DMS 273 (cell line): Measurements from ENCODE around the gene PSKH1.
"Not testable (repeated sequence)": the region's sequence is repeated elsewhere in the genome, so short reads cannot be mapped to it uniquely, and the experiment has no call there.

ENCODE experiments used
- DNase-seq: peaks from one replicate; lab custom pipeline; 2025; ENCODE audit not compliant: unreplicated experiment; lab: John Stamatoyannopoulos, UW

The PSKH1 gene

GRCh38 chr16:67957622-67958021 is 64.6 kb downstream of the PSKH1 start:
- DNase-seq = no peak

- DNase-seq = no peak
Measured at GRCh38 chr16:67959536-67960329, 66.7 kb downstream of the PSKH1 start.

- peak; percentile 86 for DNase-seq
Measured at GRCh38 chr16:67961551-67961957, 68.5 kb downstream of the PSKH1 start.

GRCh38 chr16:67962135-67962534 is 69.1 kb downstream of the PSKH1 start:
- no peak for DNase-seq

GRCh38 chr16:67963292-67963661 is 70.2 kb downstream of the PSKH1 start:
- DNase-seq = no peak

- peak; percentile 31 for DNase-seq
Measured at GRCh38 chr16:67963662-67964321, 70.7 kb downstream of the PSKH1 start.

GRCh38 chr16:67964477-67965131 is 71.5 kb downstream of the PSKH1 start:
- DNase-seq = no peak

GRCh38 chr16:67965668-67966548 is 72.9 kb downstream of the PSKH1 start:
- peak; percentile 39 for DNase-seq

- no peak for DNase-seq
Measured at GRCh38 chr16:67966549-67967182, 73.6 kb downstream of the PSKH1 start.

- no peak for DNase-seq
Measured at GRCh38 chr16:67967183-67967957, 74.3 kb downstream of the PSKH1 start.

- no peak for DNase-seq
Measured at GRCh38 chr16:67967958-67968399, 74.9 kb downstream of the PSKH1 start.

GRCh38 chr16:67968400-67969253 is 75.6 kb downstream of the PSKH1 start, which contains the start of gene SLC12A4:
Gene SLC12A4 (minus strand): TSS chr16:67968637. CDS start chr16:67968553, 84 bp downstream.
- DNase-seq = peak; percentile 81

- no peak for DNase-seq
Measured at GRCh38 chr16:67969254-67970039, 76.4 kb downstream of the PSKH1 start.

GRCh38 chr16:67971111-67971510 is 78.1 kb downstream of the PSKH1 start:
- DNase-seq = no peak

GRCh38 chr16:67972285-67972684 is 79.2 kb downstream of the PSKH1 start:
- DNase-seq = not testable (repeated sequence)

GRCh38 chr16:67975321-67976105 is 82.5 kb downstream of the PSKH1 start:
- DNase-seq = no peak

- DNase-seq = peak; percentile 46
Measured at GRCh38 chr16:67976205-67976604, 83.2 kb downstream of the PSKH1 start.
